HG03175 (cell line): ENCODE results near the gene REEP6.

Source experiments
- ATAC-seq: cut with Tn5 transposase; IDR thresholded peaks from one replicate; pipeline ENCODE4 v1.9.1; 2021; ENCODE audit warnings: mild to moderate bottlenecking, moderate library complexity; ENCODE audit not compliant: unreplicated experiment

REEP6 gene

DNA sequence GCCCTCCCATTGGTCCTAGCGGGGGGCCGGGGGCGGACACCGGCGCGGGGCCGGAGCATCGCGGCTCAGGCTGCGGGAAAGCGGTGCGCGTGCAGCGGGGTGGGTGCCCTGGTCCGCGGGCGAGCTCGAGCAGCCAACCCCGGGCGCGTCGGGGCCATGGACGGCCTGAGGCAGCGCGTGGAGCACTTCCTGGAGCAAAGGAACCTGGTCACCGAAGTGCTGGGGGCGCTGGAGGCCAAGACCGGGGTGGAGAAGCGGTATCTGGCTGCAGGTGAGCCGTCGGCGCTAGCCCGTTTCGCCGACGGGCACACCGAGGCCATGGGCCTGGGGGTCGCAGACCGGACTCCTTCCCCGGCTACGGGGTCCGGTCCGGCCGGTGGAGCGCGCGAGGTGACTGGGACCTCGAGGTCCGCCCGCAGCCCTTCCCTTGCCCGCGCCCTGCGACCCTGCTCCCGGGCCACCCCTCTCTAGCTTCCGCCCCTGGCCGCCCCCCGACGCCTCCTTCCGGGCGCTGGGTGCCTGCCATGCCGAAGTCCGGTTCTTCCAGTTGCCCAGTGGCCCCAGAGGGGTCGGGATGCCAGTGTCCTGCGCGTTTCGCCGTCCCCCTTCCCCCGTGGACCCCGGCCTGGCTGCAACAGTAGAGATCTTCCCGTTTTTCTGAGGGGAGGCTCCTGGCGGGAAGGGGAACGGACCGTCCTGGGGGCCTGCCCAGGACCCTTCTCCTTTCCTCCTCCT is at the start of gene REEP6:
TSS of gene REEP6 (plus strand) at position 68 of the 735 bp plus-strand sequence. CDS start at position 157, 89 bp downstream.
- ATAC-seq: no peak

DNA sequence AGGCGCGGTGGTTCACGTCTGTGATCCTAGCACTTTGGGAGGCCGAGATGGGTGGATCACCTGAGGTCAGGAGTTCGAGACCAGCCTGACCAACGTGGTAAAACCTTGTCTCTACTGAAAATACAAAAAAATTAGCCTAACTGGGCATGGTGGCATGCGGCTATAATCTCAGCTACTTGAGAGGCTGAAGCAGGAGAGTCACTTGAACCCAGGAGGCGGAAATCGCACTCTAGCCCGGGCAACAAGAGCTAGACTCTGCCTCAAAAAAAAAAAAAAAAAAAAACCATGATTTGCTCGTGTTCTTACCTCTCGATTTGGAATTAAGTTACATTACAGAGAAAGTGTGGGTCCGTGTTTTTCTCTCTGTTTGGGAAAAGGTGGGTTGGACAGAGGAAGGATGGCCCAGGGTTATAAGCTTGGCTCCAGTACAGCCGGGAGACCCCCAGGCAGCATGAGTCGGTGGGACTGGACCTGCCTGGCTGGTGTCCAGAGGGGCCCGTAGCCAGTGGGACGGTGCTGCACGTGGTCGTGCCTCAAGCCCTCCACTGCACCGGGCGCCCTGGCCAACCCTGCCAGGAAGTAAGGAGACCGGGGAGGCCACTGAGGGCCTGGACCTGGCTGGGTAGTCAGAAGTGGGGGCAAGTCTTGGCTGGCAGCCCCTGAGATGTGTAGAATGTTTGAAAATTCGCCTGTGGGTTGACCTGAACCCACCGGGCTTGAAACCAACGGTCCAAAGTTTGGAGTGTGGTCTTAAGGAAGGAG is 49.1 kb upstream of the REEP6 start:
- no peak for ATAC-seq

DNA sequence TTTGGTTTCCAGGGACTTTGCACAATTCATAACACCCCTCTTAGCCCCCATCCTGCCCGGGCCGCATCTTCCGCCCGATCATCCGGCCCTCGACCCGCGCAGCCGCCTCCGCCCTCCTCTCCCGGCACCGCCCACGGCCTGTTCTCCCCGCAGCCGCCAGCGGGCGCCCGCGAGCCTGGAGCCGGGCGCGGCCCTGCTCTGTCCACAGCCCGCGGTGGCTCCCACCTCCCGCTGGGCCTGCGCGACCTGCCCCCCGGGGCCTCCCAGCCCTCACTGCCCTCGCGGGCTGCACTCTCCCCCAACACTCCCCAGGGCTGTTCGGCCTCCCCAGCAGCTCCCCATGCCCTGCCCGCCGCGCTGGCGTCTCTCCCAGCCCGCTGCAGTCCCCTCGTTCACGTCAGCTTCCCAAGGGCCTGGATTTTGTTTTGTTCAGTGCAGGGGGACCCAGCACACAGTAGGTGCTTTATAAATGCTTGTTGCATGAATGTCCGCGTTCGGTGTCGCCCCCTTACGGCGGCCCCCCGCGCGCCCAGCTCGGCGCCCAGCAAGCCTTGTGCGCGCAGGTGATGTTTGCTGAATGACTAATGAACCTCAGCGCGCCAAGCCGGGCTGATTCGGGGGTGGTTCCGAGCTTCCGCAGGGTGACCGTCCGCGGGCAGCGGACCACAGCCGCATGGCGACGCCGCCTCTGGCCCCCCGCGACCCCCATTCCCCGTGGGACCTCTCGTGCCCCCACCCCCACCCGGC is 45.6 kb upstream of the REEP6 start:
- peak; percentile 81 for ATAC-seq

DNA sequence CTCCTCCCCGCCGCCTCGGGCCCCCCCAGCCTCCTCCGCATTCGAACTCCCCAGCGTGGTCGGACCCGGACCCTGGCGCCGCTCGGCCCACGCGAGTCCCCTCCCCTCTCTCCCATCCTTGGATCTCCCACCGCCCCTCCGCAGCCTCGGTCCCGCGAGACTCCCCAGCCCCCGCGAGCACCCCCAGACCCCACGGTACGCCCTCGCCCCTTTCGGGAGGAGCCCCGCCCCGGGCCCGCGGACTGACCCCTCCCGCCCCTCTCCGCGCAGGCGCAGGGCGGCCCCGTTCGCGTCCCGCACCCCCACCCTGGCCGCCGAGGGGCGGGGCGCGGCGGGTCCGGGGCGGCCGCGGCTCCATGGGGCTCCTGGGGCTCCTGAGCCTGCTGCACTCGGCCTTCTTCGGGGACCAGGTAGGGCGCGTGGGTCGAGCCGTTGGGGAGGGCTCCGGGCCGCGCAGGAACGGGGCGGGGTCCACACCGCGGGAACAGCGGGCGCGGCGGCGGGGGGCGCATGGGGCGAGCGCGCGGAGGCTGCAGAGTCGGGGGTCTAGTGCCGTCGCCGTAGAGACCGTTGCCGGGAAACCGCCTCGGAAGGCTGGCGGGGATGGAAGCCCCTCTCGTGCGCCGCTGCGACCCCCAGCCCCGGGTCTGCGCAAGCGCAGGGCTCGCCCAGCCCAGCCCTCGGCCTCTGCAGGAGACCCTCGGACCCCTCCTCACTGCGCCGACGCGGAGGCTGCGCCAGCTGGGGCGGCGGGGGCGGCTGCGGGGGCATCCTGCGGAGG is 44.9 kb upstream of the REEP6 start:
- no peak for ATAC-seq

DNA sequence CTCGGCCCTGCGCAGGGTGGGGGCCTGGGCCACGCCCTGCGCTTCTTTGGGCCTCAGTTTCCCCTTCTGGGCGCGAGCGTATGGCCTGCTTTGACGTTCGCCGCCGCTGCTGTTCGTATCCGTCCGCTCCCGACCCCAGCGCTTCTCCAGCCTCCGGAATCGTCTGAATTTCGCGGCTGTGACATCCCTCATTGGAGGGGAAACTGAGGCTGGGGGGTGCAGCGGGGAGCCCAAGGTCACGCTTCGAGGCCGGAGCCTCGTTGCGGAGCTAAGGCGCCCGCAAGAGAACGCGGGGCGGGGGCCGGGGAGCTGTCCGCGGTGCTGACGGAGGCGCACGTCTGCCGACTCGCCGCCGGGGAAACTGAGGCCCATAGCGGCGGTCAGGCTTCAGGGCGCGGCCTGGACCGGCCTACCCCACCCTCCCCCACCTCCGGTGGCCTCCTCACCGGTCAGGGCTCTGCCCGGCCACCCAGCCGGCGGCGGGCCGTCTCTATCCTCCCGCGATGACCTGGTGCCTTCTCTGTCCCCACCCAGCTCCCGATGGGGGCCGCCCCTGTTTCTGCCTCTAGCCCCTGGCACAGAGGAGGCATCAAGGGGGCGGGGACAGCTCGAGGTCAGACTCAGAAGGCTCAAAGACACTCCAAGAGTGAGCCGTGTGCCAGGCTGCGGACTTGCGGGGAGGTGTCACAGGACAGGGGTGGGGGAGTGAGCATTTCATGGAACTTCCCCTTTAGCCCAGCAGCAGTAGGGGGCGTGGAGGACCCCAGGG is 44.1 kb upstream of the REEP6 start:
- no peak for ATAC-seq

DNA sequence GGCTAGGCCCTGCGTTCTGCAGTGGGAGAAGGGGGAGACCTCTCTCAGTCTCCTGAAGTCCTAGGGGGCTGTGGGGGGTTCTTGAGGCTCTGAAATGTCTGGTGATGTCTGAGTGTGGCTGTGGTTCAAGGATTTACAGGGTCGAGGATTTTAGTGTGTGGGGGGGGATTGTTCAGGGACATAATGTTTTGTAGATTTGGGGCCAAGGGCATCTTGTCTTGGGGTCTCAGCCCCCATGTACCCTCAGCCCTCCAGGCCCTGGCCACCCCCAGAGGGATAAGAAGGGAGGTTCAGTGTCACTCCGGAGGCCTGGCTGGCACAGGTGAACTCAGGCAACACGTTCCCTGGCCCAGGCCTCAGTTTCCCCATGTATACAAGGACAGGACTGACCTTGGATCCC is 43.5 kb upstream of the REEP6 start:
- no peak for ATAC-seq

DNA sequence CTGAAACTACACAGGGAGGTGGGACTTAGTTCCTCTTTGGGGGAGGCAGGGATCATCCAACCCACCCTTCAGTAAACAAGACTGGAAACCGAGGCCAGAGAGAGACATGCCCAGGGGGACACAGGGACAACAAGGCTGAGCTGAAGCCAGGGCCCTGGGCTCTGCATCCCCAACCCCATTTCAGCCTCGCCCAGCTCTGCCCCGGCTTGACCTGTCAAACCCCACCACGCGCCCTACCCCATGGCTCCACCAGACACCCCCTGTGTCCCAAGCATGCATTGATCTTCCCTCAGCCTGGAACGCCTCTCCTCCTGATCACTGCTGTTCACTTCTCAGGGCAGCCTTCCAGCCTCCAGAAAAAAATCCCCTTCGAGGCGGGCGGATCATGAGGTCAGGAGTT is 43.0 kb upstream of the REEP6 start:
- no peak for ATAC-seq

DNA sequence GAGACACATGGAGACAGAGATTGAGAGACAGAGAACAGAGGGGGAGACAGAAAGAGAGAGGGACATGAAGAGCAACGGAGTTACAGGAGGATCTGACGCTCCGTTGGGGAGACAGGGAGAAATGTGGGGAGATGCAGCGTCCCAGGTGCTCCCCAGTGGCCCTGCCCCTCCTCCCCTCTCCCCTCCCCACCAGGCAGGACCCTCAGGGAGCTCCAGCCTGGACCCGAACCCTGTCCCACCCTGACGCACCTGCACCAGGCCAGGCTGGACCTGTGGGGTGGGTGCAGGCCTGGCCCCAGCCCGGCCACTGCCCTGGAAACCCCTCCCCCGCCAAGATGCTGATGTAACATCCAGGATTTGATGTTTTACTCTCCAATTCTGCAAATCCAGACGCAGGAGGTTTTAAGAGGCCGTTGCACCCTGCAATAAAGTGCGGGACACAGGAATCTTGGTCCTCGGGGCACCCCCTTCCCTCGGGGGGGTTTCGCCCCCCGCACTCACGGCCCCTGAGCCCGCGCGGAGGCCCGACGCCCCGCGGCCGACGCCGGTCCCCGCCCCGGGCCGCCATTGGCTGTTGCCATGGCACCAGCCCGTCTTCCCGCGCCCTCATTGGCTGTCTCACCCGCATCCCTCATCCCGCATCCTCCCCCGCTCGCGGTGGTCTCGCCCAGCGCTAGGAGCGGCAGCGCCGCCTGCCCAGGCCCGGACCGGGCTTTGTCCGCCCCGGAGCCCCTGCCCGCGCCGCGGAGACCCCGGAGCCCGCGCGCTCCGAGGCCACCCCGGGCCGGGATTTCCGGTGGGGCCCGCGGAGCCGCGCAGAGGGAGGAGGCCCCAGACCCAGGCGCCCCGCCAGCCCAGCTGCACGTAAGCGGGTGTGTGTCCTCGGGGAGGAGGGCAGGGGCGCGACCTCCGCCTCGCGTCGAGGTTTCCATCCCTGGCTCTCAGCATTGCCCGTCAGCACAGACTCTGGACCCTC is 41.2 kb upstream of the REEP6 start, which contains the start of gene APC2:
TSS of gene APC2 (plus strand) at position 655 of the 976 bp plus-strand sequence. CDS start 2,881 bp downstream, outside the sequence.
- no peak for ATAC-seq

DNA sequence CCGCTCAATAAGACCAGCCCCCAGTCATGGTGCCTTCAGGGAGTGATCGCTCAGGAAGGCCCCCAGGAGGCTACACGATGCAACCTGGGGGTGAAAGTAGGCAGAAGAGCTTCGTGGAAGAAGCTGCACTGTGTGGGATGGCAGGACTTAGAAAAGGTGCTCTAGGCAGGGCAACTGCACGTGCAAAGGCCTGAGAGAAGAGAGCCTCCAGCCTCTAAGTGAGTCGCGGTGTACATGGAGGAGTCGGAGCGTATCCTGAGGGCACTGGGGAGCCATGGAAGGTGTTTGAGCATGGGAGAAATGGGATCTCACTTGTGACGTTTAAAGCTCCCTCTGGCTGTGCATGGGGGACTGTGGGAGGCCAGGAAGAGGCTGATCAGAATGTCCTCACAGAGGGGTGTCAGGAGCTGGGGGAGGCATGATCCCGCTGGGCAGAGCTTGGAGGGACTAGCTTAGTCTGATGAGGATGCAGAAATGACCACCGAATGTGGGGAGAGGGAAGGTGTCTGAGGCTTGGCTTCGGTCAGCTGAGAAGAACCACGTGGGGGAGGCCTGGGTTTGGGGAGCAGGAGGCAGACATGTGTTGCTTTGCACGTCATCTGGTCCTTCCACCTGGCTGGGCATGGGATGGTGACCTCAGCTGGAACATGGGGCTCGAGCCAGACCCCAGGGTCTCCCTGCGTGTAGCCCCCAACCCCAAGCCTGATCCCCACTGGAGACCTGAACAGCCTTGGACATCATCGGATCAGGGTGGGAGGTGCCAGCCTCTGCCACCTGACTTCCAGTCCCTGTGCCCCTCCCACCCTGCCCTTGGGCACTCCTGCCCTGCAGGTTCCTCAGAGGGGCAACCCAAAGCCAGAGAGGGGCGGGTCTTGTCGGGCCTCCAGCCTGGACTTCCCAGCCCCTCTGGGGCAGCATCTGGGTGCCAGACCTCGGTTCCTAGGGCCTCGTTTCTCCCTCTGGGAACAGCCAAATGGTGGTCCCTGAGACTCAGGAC is 39.9 kb upstream of the REEP6 start:
- no peak for ATAC-seq

DNA sequence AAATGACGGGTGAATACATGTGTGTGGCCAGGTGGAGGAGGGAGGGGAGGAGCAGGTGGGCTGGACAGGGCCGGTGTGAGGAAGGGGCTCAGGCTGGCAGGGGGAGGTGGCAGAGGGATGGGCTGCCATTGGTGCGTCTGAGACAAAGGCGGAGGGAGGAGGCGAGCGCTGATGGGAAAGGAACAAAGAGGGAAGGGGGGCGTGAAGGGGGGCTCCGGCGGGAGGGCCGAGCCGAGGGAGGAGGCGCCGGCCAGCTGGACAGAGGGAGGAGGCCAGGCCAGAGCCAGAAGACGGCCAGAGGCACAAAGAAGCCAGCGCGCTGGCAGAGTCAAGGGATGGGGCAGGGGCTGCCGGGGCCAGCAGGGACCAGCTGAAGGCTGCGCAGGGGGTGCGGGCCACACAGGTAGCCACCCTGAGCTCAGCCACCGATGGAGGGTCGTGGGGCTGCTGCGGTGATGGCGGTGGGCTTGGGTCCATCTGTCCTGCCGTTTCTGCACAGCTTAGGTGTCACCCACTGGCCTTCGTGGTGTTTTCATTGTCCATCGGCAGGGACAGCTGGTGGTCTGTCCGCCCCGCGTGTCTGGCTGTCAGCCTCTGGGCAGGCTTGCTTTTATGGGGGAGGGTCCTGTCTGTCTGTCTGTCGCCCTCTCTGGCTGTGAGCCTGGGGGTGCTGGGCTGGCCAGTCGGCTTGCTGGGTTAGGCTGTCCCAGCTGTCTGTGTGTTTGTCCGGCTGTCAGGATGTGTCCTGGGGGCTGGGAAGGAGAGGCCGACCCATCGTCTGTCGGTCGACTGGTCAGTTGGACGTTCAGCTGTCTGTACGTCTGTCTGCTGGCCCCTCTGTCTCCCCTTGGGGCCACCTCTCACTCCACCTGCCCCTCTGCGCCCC is 38.8 kb upstream of the REEP6 start:
- no peak for ATAC-seq

DNA sequence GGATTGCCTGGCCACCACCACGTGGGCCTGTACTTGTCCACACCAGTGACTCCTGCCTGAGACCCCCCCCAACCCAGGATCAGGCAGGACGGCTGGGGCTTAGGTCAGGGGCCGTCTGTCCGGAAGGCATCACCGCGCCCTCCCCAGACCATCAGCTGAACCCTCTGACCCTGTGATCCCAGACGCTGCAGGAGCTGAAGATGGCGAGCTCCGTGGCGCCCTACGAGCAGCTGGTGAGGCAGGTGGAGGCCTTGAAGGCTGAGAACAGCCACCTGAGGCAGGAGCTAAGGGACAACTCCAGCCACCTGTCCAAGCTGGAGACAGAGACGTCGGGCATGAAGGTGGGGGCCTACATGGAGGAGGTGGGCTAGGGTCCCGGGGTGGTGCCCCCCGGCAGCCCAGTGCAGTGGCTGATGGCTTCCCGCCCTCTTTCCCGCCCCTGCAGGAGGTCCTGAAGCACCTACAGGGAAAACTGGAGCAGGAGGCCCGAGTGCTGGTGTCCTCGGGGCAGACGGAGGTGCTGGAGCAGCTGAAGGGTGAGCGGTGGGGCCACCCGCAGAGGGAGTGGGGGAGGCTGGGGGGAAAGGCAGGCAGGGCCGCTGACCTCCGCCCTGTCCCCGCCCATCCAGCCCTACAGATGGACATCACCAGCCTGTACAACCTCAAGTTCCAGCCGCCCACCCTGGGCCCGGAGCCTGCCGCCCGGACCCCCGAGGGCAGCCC is 38.0 kb upstream of the REEP6 start:
- ATAC-seq: no peak

DNA sequence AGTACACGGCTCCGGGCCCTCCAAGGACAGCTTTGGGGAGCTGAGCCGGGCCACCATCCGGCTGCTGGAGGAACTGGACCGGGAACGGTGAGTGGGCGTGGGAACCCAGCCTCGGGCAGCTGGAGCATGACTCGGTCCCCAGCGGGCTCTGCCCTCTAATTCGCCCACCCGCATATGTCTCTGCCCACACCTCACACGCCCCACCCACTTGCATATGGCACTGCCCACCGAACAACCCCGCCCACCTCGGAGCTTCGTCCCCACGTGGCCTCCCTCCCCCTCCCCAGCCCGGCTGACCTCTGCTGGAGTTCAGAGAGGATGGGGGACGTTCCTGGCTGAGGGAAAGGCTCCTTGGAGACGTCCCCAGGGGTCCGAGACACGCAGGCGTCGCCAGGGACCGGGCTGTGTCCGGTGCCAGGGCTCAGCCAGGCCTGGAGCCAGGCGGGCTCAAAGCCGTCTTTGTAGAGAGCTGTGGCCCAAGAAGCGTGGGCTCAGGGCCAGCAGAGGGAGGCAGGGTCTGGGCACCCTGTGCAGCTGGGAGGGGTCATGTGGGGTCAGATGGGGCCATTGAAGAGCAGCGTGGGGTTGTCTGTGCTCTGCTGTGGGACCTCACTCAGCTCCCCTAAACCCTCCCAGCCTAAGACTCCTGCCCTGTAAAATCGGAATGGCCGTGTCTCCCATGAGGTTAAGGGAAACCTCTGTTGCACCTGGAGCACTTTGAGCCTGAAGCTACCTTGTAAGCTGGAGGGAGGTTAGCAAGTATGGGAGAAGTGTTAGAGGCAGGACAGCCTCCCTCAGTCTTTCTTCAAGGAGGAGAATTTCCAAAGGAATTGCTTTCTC is 37.2 kb upstream of the REEP6 start:
- no peak for ATAC-seq

DNA sequence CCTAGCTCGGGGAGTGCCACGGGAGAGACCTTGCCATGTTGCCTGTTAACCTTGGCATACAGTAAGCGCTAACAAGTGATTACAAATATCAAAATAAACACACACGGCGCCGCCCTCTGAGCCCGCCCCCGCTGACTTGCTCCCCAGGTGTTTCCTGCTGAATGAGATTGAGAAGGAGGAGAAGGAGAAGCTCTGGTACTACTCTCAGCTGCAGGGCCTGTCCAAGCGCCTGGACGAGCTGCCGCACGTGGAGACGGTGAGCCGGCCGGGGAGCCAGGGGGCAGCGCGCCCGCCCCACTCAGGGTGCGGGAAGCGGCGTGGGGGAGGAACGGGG is 36.0 kb upstream of the REEP6 start:
- no peak for ATAC-seq

DNA sequence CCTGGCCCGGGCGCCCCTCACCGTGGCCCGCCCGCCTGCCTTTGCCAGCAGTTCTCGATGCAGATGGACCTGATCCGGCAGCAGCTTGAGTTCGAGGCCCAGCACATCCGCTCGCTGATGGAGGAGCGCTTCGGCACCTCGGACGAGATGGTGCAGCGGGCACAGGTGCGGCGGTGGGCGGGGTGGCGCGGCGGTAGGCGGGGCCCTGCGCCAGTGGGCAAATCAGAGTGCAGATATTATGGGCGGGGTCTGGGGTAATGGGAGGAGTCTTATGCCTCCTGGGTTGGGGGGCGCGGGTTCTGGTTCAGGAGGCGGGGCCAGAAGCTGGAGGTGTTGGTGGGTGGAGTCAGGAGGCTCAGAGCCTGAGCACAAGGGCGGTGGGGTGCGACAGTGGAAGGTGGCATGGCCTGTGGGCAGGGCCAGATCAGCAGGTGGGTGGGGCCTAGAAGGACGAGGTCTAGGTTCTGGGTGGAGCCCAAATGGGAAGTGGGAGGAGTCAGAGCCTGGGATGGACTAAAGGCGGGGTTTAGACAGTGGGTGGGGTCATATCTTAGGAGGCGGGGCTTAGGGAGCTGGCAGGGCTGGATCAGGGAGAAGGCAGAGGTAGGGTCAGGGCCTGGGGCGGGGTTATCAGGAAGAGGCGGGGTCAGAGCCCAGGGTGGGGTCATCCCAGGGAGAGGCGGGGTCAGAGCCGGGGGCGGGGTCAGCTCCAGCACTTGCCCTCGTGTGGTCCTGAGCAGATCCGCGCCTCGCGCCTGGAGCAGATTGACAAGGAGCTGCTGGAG is 35.5 kb upstream of the REEP6 start:
- ATAC-seq: no peak
